Panc1 (cell line): ENCODE measurements around the gene PRORP.

Experiments used
- CTCF ChIP-seq: fragments of 450-650 bp; IDR thresholded peaks from 2 replicates; pipeline ENCODE4 v1.5.1; 2017; ENCODE audit warnings: mild to moderate bottlenecking
- POLR2AphosphoS5 ChIP-seq: IDR thresholded peaks from 2 replicates; pipeline ENCODE4 v1.6.1; 2012; ENCODE audit warnings: mild to moderate bottlenecking, low read depth, low read length, moderate library complexity

- TF ChIP-seq POLR2AphosphoS5 (no peak), CTCF (no peak)
Observed at GRCh38 chr14:35134329-35135123, 12.2 kb downstream of the PRORP start.
